OCI-LY3 (cell line): ENCODE results near the gene ANO4.

Source experiments
- H2AFZ ChIP-seq: fragments of 200-600, 300-600 bp; shearing (Covaris generic); 2 replicates; pipeline ENCODE4 v1.6.0; 2014; ENCODE audit warnings: antibody characterized with exemption, low read depth, low read length
- H3K27ac ChIP-seq: fragments of 200-600, 300-600 bp; sonication (generic); 2 replicates; pipeline ENCODE4 v1.5.1; 2014; ENCODE audit warnings: mild to moderate bottlenecking, low read length, moderate library complexity, mixed read lengths
- H3K27me3 ChIP-seq: fragments of 200-600, 300-600 bp; sonication (generic); 2 replicates; pipeline ENCODE4 v1.6.1; 2014; ENCODE audit warnings: low read depth, low read length, mixed read lengths
- H3K36me3 ChIP-seq: fragments of 200-600, 300-600 bp; sonication (generic); replicated peaks from 2 replicates; pipeline ENCODE3; 2014; ENCODE audit warnings: low read depth, low read length, mixed read lengths
- H3K4me1 ChIP-seq: fragments of 300-600, 200-600 bp; sonication (generic); 2 replicates; pipeline ENCODE4 v1.6.1; 2014; ENCODE audit warnings: low read length, mixed read lengths
- H3K4me2 ChIP-seq: fragments of 200-600, 300-600 bp; sonication (generic); 2 replicates; pipeline ENCODE4 v1.6.1; 2014; ENCODE audit warnings: low read length, mixed read lengths
- H3K4me3 ChIP-seq: fragments of 300-600, 200-600 bp; sonication (generic); 2 replicates; pipeline ENCODE4 v1.5.1; 2014; ENCODE audit warnings: antibody characterized with exemption, mild to moderate bottlenecking, low read length, moderate library complexity
- H3K79me2 ChIP-seq: fragments of 300-600, 200-600 bp; shearing (Covaris generic); 2 replicates; pipeline ENCODE4 v1.6.1; 2014; ENCODE audit warnings: mild to moderate bottlenecking, low read length, mixed read lengths
- H3K9ac ChIP-seq: fragments of 300-600, 200-600 bp; shearing (Covaris generic); 2 replicates; pipeline ENCODE4 v1.6.0; 2014; ENCODE audit warnings: mild to moderate bottlenecking, low read length, moderate library complexity
- H3K9me3 ChIP-seq: fragments of 200-600, 300-600 bp; shearing (Covaris generic); 2 replicates; pipeline ENCODE4 v1.6.1; 2014; ENCODE audit warnings: low read length, mixed read lengths; ENCODE audit not compliant: insufficient read depth
- H4K20me1 ChIP-seq: fragments of 200-600, 300-600 bp; sonication (generic); 2 replicates; pipeline ENCODE4 v1.6.1; 2016; ENCODE audit warnings: low read length, mixed read lengths; ENCODE audit not compliant: insufficient read depth
- CTCF ChIP-seq: fragments of 200-600, 300-600 bp; sonication (generic); IDR thresholded peaks from 2 replicates; pipeline ENCODE4 v1.5.1; 2014; ENCODE audit warnings: antibody characterized with exemption, low read length, low read depth
- EZH2phosphoT487 ChIP-seq: fragments of 200-600 bp; shearing (Covaris generic); IDR thresholded peaks from 2 replicates; pipeline ENCODE4 v1.6.1; 2018; ENCODE audit warnings: antibody characterized with exemption, mixed run types, low read depth

ANO4 gene

GRCh38 chr12:101097829-101098580 is 303.4 kb downstream of the ANO4 start:
- no peak overlapping the region for H3K27ac ChIP-seq
- no peaks in the 10 kb centered on the region for H3K79me2 ChIP-seq
- H3K4me2 ChIP-seq = no peak overlapping the region
- H3K27me3 ChIP-seq = peaks cover 4% of the 10 kb centered on the region
- no peak overlapping the region for H2AFZ ChIP-seq
- H3K9ac ChIP-seq = no peak overlapping the region
- TF ChIP-seq EZH2phosphoT487 (no peak), CTCF (no peak)
- no peaks in the 10 kb centered on the region for H3K36me3 ChIP-seq
- no peaks in the 10 kb centered on the region for H4K20me1 ChIP-seq
- no peaks in the 10 kb centered on the region for H3K9me3 ChIP-seq
- no peaks in the 10 kb centered on the region for H3K4me1 ChIP-seq
- H3K4me3 ChIP-seq = no peak overlapping the region

DNA sequence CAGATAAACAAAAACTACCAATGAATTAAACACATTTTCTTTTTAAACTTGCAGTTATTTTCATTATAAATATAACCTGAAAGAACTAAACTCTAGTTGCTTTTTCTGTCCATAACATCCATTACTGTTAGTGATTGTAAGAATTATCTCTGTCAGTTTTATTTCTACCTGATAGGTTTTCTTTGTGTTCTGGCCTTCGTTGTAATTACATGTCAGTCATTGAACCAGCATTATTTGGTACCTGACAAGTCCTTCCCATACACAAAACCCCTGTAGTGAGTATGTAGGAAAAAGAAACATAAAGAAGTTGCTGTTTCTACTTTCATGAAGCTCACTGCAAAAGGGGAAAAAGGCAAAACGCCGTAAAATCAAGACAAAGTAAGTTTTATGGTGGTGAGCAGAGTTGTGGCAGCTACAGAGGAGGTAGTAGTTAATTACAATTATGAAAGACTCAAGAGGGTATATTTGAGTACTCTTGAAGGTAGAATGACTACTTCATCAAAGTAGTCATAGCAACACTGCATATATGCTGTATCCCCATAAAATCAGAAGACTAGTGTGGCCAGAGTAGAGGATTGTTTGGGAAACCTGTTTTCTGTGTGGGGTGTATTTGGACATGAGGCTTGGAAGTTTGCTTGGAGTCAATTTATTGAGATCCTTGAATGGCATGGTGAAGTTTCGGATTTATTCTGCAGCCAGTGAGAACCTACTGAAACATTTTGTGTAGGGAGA is 312.6 kb downstream of the ANO4 start:
- no peak for TF ChIP-seq EZH2phosphoT487
- no peak for TF ChIP-seq CTCF
- H3K4me3 ChIP-seq = no peak overlapping the region

GRCh38 chr12:101108130-101108529 is 313.6 kb downstream of the ANO4 start:
- no peak overlapping the region for H3K9ac ChIP-seq
- peak; percentile 24; the same call in 1 of the 2 replicates for TF ChIP-seq CTCF
- TF ChIP-seq EZH2phosphoT487 = no peak
- no peaks in the 10 kb centered on the region for H3K9me3 ChIP-seq
- H3K4me2 ChIP-seq = no peak overlapping the region
- no peaks in the 10 kb centered on the region for H3K4me1 ChIP-seq
- no peak overlapping the region for H2AFZ ChIP-seq
- no peaks in the 10 kb centered on the region for H3K27me3 ChIP-seq
- no peak overlapping the region for H3K4me3 ChIP-seq
- H4K20me1 ChIP-seq = no peaks in the 10 kb centered on the region
- H3K36me3 ChIP-seq = no peaks in the 10 kb centered on the region
- H3K79me2 ChIP-seq = no peaks in the 10 kb centered on the region
- no peak overlapping the region for H3K27ac ChIP-seq

More for the DNA sequence above, 312.6 kb downstream of the ANO4 start:
- no peaks in the 10 kb centered on the region for H3K36me3 ChIP-seq
- no peaks in the 10 kb centered on the region for H3K9me3 ChIP-seq
- H2AFZ ChIP-seq = no peak overlapping the region
- H3K27me3 ChIP-seq = no peaks in the 10 kb centered on the region
- H3K79me2 ChIP-seq = no peaks in the 10 kb centered on the region
- H3K9ac ChIP-seq = no peak overlapping the region
- H3K27ac ChIP-seq = no peak overlapping the region
- H4K20me1 ChIP-seq = no peaks in the 10 kb centered on the region
- no peaks in the 10 kb centered on the region for H3K4me1 ChIP-seq
- H3K4me2 ChIP-seq = no peak overlapping the region

- no peak overlapping the region for H3K9ac ChIP-seq
- H2AFZ ChIP-seq = no peak overlapping the region
- H3K36me3 ChIP-seq = no peaks in the 10 kb centered on the region
Observed at GRCh38 chr12:101110866-101111265, 316.3 kb downstream of the ANO4 start.

More at GRCh38 chr12:101110866-101111265, 316.3 kb downstream of the ANO4 start:
- Histone ChIP-seq H3K4me3 (no peak overlapping the region), H3K79me2 (no peaks in the 10 kb centered on the region), H4K20me1 (no peaks in the 10 kb centered on the region), H3K4me1 (no peaks in the 10 kb centered on the region), H3K27me3 (no peaks in the 10 kb centered on the region), H3K27ac (no peak overlapping the region), H3K4me2 (no peak overlapping the region), H3K9me3 (no peaks in the 10 kb centered on the region)
- no peak for TF ChIP-seq CTCF
- TF ChIP-seq EZH2phosphoT487 = no peak
